Heart left ventricle (tissue), 13 donors: ENCODE results near the gene ZFAND3.

Experiments used
- CTCF ChIP-seq, 12 donors: fragments of 200-600 bp; sonication (generic) in 4 of 12; IDR thresholded peaks; one replicate each; pipeline versions ENCODE4 v1.5.0 to v1.8.0; 2018 to 2022; ENCODE audit warnings: antibody characterized with exemption in 12 of 12, mild to moderate bottlenecking in 5 of 12
- POLR2A ChIP-seq, 2 donors: fragments of 450-650 bp; IDR thresholded peaks; one replicate each; pipeline ENCODE4 v1.6.1; 2017; ENCODE audit warnings: antibody characterized with exemption in 2 of 2, mild to moderate bottlenecking in 2 of 2, moderate library complexity in 2 of 2
- donor health status: ischemic (EF 13 %, LVEDD 7.1; RV severe dilation, severe dysfunction).
- donor health status: DM: no; HTN: yes; CAD: no.
- donor health status: DM: no; HTN: no; CAD: no.
- donor health status: ischemic (EF 25% LVEDD 6.9; RV normal size, moderate dysfunction).
- donor health status: ischemic (EF 25% LVEDD 5.7; RV mildly dilated, moderate dysfunction).
- donor health status: ischemic (EF 35%, LVEDD 5.7; RV mildly dilated, moderate dysfunction).
- donor health status: nonischemic (EF 11% LVEDD 7.7; RV severe dilation, severe dysfunction).
- donor health status: DM: yes; HTN: yes; CAD: no.
- donor health status: PGD.
- donor health status: ischemic (EF 29% LVEDD 5.4; RV normal size, mild dysfunction).
- donor health status: nonischemic (EF 23%, LVEDD 6.1; RV moderate dilation, normal function).

- TF ChIP-seq CTCF (IDR thresholded peaks at IDR 0.05) (no peak), POLR2A (IDR thresholded peaks at IDR 0.05) (no peak)
These were observed 291.0 kb downstream of the ZFAND3 start for GRCh38 chr6:38110481-38110971.
